ENCODE results near the gene ABCE1.

DNA sequence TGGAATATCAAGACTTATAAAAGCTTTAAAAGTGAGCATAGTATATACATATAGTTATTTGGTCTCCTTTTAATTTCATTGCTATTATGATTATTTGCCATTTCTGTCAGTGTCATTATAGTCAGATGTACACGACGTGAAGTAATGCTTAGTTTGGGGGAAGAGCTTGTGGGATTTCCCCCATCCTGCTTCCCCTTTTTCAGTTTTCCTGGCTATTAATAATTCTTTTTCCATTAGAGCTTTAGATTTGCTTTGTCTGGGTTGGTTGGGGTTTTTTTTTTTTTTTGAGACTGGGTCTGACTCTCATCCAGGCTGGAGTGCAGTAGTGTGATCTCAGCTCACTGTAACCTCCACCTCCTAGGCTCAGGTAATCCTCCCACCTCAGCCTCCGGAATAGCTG, 5.4 kb downstream of the ABCE1 start:
- TF ChIP-seq, protein P1, sequence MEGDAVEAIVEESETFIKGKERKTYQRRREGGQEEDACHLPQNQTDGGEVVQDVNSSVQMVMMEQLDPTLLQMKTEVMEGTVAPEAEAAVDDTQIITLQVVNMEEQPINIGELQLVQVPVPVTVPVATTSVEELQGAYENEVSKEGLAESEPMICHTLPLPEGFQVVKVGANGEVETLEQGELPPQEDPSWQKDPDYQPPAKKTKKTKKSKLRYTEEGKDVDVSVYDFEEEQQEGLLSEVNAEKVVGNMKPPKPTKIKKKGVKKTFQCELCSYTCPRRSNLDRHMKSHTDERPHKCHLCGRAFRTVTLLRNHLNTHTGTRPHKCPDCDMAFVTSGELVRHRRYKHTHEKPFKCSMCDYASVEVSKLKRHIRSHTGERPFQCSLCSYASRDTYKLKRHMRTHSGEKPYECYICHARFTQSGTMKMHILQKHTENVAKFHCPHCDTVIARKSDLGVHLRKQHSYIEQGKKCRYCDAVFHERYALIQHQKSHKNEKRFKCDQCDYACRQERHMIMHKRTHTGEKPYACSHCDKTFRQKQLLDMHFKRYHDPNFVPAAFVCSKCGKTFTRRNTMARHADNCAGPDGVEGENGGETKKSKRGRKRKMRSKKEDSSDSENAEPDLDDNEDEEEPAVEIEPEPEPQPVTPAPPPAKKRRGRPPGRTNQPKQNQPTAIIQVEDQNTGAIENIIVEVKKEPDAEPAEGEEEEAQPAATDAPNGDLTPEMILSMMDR (IDR thresholded peaks at IDR 0.05 in 4 of 5, conservative IDR thresholded peaks at IDR 0.05 in 1 of 5): no peak
- no peak for TF ChIP-seq POLR2A (IDR thresholded peaks at IDR 0.05)

Measured in gastrocnemius medialis (tissue), 4 donors.